Measurements from ENCODE around the gene DGKG. TPM values are rescaled to one million over a fixed set of nuclear protein-coding genes. Genes with fewer than 3 reads are reported as not detected.

The DGKG gene
- total and polyA plus RNA-seq, 9 of the 15 experiments (the other 6 are each of a cell fraction or from before 2014, with no cell fraction given), result 0.01 to 0.36 (median 0.15) TPM

DNA sequence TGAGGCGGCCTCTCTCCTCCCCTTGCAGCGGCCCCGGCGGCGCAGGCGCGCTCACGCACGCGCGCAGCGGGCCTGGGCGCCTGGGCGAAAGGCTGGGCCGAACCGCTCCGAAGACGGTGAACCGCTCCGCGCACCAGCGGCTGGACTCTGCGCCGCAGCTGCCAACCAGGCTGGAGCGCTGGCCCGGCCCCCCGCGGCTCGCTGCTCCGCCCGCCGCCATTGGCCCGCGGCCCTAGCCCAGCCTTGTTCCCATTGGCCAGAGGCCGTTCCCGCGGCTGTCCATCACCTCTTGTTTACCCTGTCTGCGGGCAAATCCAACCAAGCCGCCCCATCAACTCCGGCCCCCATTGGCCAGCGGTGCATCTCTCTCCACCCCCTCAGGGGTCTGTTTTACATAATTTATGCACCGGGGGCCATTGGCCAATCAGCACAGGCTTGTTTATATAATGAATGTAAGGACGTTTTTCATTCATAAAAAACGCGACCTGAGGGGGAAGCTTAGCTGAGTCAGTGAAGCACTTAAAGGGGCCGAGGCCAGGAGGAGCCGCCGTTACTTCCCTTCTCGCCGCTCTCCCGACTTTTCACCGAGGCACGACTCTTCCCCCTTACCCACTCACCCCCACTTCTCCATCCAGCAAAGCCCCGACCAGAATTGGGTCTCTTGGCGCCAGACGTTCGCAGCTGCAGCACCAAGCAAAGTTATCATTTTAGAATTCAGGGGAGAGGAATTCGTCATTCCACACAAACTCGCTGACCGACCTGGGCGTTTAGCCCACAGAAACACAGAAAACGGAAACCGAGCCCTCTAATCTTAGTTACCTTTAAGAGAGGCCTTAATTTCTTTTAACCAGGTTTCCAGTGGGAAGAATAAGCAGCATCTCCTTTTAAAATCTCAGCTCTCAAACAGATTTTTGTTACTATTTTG lies 252.8 kb downstream of the DGKG start, which contains the start of gene ETV5 (continued):
- peak; percentile 41; the same call in 1 of the 2 replicates for TF ChIP-seq TOE1 (IDR thresholded peaks at IDR 0.05; ENCODE audit: borderline replicate concordance)
- TF ChIP-seq TOE1 (CRISPR knock-in tag; IDR thresholded peaks at IDR 0.05; ENCODE audit: borderline replicate concordance, low read depth), result no peak
- TF ChIP-seq GTF2F1 (IDR thresholded peaks at IDR 0.05; ENCODE audit: low read depth, low read length), result no peak
- TF ChIP-seq ZBTB1 (CRISPR knock-in tag; IDR thresholded peaks at IDR 0.05; ENCODE audit: borderline replicate concordance, low read depth), result peak; percentile 77; the same call in 1 of the 2 replicates
- TF ChIP-seq, protein P1, sequence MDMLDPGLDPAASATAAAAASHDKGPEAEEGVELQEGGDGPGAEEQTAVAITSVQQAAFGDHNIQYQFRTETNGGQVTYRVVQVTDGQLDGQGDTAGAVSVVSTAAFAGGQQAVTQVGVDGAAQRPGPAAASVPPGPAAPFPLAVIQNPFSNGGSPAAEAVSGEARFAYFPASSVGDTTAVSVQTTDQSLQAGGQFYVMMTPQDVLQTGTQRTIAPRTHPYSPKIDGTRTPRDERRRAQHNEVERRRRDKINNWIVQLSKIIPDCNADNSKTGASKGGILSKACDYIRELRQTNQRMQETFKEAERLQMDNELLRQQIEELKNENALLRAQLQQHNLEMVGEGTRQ (CRISPR knock-in tag; IDR thresholded peaks at IDR 0.05), result no peak
- TF ChIP-seq CTBP1 (IDR thresholded peaks at IDR 0.05; ENCODE audit: borderline replicate concordance), result peak; percentile 97
- no peak for TF ChIP-seq NFE2L1 (tag; IDR thresholded peaks at IDR 0.05; ENCODE audit: borderline replicate concordance, low read depth)
- TF ChIP-seq ZNF41 (CRISPR knock-in tag; conservative IDR thresholded peaks at IDR 0.05), result no peak
- TF ChIP-seq POLR2A (conservative IDR thresholded peaks at IDR 0.05), result peak; percentile 84
- 0 out of 2 replicates have a peak, but pooled peaks have one; percentile 26 for TF ChIP-seq SMARCA4 (IDR thresholded peaks at IDR 0.05)
- no peak for TF ChIP-seq STAT5B (CRISPR knock-in tag; IDR thresholded peaks at IDR 0.05)
- no peak for TF ChIP-seq PYGO2 (tag; IDR thresholded peaks at IDR 0.05)
- 0 out of 2 replicates have a peak, but pooled peaks have one; percentile 37 for TF ChIP-seq NBN (IDR thresholded peaks at IDR 0.05; ENCODE audit: low read depth)
- peak; percentile 94 for TF ChIP-seq FOXK1 (CRISPR knock-in tag; IDR thresholded peaks at IDR 0.05; ENCODE audit: borderline replicate concordance)
- TF ChIP-seq SNAPC5 (CRISPR knock-in tag; IDR thresholded peaks at IDR 0.05), result no peak
- no peak for TF ChIP-seq HDAC8 (tag; IDR thresholded peaks at IDR 0.05)
- no peak for TF ChIP-seq HNRNPH1 (optimal IDR thresholded peaks at IDR 0.05; ENCODE audit: low read depth, low read length)
- TF ChIP-seq ZNF239 (CRISPR knock-in tag; IDR thresholded peaks at IDR 0.05), result no peak
- peak; percentile 77 for TF ChIP-seq ZNF384 (IDR thresholded peaks at IDR 0.05; ENCODE audit: low read depth, low read length)
- TF ChIP-seq AFF1 (IDR thresholded peaks at IDR 0.05; ENCODE audit: low read depth in 1 of 2, partially characterized antibody in 2 of 2), result peak in 1 of 2 experiments; percentile 47
- TF ChIP-seq STAT6 (CRISPR knock-in tag; IDR thresholded peaks at IDR 0.05), result 0 out of 2 replicates have a peak, but pooled peaks have one; percentile 49
